Astrocyte (in vitro differentiated cells and primary cell): ENCODE data around the gene NPTX1. TPM values are rescaled to one million over a fixed set of nuclear protein-coding genes. Genes with fewer than 3 reads are reported as not detected.
"Not testable (repeated sequence)": the region's sequence is repeated elsewhere in the genome, so short reads cannot be mapped to it uniquely, and the experiment has no call there.

Experiments used
- DNase-seq: peaks from one replicate; pipeline ENCODE4 v3.0.0-alpha.2; 2010; ENCODE audit warnings: low read depth
- FAIRE-seq: peaks from 2 replicates; lab custom pipeline; 2011; peaks lifted over from hg19 to GRCh38; lab: Jason Lieb, UNC
- H2AFZ ChIP-seq: 2 replicates; pipeline ENCODE4 v1.6.0; 2012; ENCODE audit warnings: low read depth, low read length, inconsistent platforms
- H3K27ac ChIP-seq: 2 replicates; pipeline ENCODE4 v1.5.1; 2011; ENCODE audit warnings: low read depth, low read length, inconsistent platforms
- H3K27me3 ChIP-seq: 2 replicates; pipeline ENCODE4 v1.6.0; 2011; ENCODE audit warnings: low read length, inconsistent platforms; ENCODE audit not compliant: insufficient read depth
- H3K36me3 ChIP-seq: 2 replicates; pipeline ENCODE4 v1.5.1; 2011; ENCODE audit warnings: low read length, inconsistent platforms; ENCODE audit not compliant: insufficient read depth
- H3K4me1 ChIP-seq: 2 replicates; pipeline ENCODE4 v1.5.1; 2011; ENCODE audit warnings: low read length, inconsistent platforms; ENCODE audit not compliant: insufficient read depth
- H3K4me2 ChIP-seq: 2 replicates; pipeline ENCODE4 v1.6.0; 2012; ENCODE audit warnings: low read length, inconsistent platforms
- H3K4me3 ChIP-seq: 2 replicates; pipeline ENCODE4 v1.5.1; 2011; ENCODE audit warnings: low read depth, mild to moderate bottlenecking, low read length, inconsistent platforms; ENCODE audit not compliant: insufficient read depth
- H3K79me2 ChIP-seq: 2 replicates; pipeline ENCODE4 v1.6.0; 2012; ENCODE audit warnings: mild to moderate bottlenecking, low read length, inconsistent platforms; ENCODE audit not compliant: insufficient read depth
- H3K9ac ChIP-seq: 2 replicates; pipeline ENCODE4 v1.6.0; 2012; ENCODE audit warnings: mild to moderate bottlenecking, low read length, inconsistent platforms
- H3K9me3 ChIP-seq: 2 replicates; pipeline ENCODE4 v1.5.1; 2012; ENCODE audit warnings: low read depth, mild to moderate bottlenecking, low read length, inconsistent platforms; ENCODE audit not compliant: insufficient read depth
- H4K20me1 ChIP-seq: 2 replicates; pipeline ENCODE4 v1.6.0; 2012; ENCODE audit warnings: low read length, inconsistent platforms; ENCODE audit not compliant: insufficient read depth
- H3K27ac Mint-ChIP-seq: one replicate; pipeline ENCODE4 v1.8.0; 2021; ENCODE audit warnings: mild to moderate bottlenecking, mixed read lengths; ENCODE audit not compliant: unreplicated experiment
- H3K27me3 Mint-ChIP-seq: one replicate; pipeline ENCODE4 v1.8.0; 2021; ENCODE audit warnings: low read depth, mixed read lengths; ENCODE audit not compliant: unreplicated experiment
- H3K36me3 Mint-ChIP-seq: one replicate; pipeline ENCODE4 v1.8.0; 2021; ENCODE audit warnings: low read depth, mixed read lengths; ENCODE audit not compliant: unreplicated experiment
- H3K4me1 Mint-ChIP-seq: one replicate; pipeline ENCODE4 v1.8.0; 2021; ENCODE audit warnings: low read depth, mixed read lengths; ENCODE audit not compliant: unreplicated experiment
- H3K4me3 Mint-ChIP-seq: one replicate; pipeline ENCODE4 v1.8.0; 2021; ENCODE audit warnings: mild to moderate bottlenecking, moderate library complexity, mixed read lengths; ENCODE audit not compliant: unreplicated experiment
- H3K9me3 Mint-ChIP-seq: one replicate; pipeline ENCODE4 v1.8.0; 2021; ENCODE audit warnings: mild to moderate bottlenecking, mixed read lengths; ENCODE audit not compliant: unreplicated experiment
- EZH2 ChIP-seq: IDR thresholded peaks from 2 replicates; pipeline ENCODE4 v1.6.1; 2012; ENCODE audit warnings: mild to moderate bottlenecking, low read length, inconsistent platforms; ENCODE audit not compliant: insufficient read depth
- total RNA-seq: library from RNA; stranded (reverse); gene quantifications from 2 replicates; pipeline ENCODE4 v1.2.1, GENCODE V29; 2021
- TF ChIP-seq, protein P1 (sequence below): IDR thresholded peaks from 2 replicates; pipeline ENCODE4 v1.5.1; 2011; ENCODE audit warnings: low read depth, mild to moderate bottlenecking, inconsistent platforms, low read length, moderate library complexity; ENCODE audit not compliant: insufficient read depth

The NPTX1 gene
- total RNA-seq, 1 donor from 2014 or later = 0.43 TPM

DNA sequence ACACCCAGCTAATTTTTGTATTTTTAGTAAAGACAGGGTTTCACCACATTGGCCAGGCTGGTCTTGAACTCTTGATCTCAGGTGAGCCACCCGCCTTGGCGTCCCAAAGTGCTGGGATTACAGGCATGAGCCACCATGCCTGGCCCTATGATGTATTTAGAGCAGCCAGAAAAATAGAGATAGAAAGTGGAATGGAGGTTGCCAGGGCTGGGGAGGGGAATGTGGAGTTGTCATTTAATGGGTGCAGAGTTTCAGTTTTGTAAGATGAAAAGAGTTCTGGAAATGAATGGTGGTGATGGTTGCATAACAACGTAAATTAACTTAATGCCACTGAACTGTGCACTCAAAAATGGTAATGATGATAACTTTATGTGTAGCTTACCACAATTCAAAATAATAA lies 31.6 kb upstream of the NPTX1 start:
- FAIRE-seq = no peak

DNA sequence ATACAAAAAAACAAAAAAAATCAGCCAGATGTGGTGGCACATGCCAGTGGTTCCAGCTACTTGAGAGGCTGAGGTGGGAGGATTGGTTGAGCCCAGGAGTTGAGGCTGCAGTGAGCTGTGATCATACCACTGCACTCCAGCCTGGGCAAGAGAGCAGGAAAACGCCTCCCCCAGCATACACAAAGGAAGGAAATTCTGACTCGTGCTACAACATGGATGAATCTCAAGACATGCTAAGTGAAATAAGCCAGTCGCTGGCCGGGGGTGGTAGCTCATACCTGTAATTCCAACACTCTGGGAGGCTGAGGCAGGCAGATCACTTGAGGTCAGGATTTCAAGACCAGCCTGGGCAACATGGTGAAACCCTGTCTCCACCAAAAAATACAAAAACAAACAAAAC lies 30.8 kb upstream of the NPTX1 start:
- not testable (repeated sequence) for H3K79me2 ChIP-seq, H3K27me3 Mint-ChIP-seq, FAIRE-seq, DNase-seq, H3K4me2 ChIP-seq, H3K36me3 Mint-ChIP-seq, H3K27ac ChIP-seq, H3K4me3 ChIP-seq, H3K9me3 ChIP-seq, H2AFZ ChIP-seq, H3K27me3 ChIP-seq, H3K4me1 Mint-ChIP-seq, H3K36me3 ChIP-seq, H3K9me3 Mint-ChIP-seq, H3K4me3 Mint-ChIP-seq, H4K20me1 ChIP-seq, H3K9ac ChIP-seq, H3K27ac Mint-ChIP-seq
- H3K4me1 ChIP-seq = peaks cover 19% of the 10 kb centered on the region

More for the DNA sequence above, 31.6 kb upstream of the NPTX1 start:
- Histone ChIP-seq H3K9ac (no peak overlapping the region), H3K79me2 (no peaks in the 10 kb centered on the region), H3K4me1 (peaks cover 21% of the 10 kb centered on the region), H4K20me1 (no peaks in the 10 kb centered on the region), H3K36me3 (no peaks in the 10 kb centered on the region), H3K4me3 (no peak overlapping the region), H3K4me2 (no peak overlapping the region), H2AFZ (no peak overlapping the region), H3K27me3 (peaks cover 5% of the 10 kb centered on the region), H3K27ac (no peak overlapping the region), H3K9me3 (no peaks in the 10 kb centered on the region)
- Mint-ChIP-seq H3K27ac (no peak overlapping the region), H3K36me3 (no peaks in the 10 kb centered on the region), H3K9me3 (no peaks in the 10 kb centered on the region), H3K4me3 (no peak overlapping the region), H3K27me3 (peaks cover 4% of the 10 kb centered on the region), H3K4me1 (peaks cover 8% of the 10 kb centered on the region)
- no peak for DNase-seq
- no peak for TF ChIP-seq EZH2
- TF ChIP-seq, protein P1, sequence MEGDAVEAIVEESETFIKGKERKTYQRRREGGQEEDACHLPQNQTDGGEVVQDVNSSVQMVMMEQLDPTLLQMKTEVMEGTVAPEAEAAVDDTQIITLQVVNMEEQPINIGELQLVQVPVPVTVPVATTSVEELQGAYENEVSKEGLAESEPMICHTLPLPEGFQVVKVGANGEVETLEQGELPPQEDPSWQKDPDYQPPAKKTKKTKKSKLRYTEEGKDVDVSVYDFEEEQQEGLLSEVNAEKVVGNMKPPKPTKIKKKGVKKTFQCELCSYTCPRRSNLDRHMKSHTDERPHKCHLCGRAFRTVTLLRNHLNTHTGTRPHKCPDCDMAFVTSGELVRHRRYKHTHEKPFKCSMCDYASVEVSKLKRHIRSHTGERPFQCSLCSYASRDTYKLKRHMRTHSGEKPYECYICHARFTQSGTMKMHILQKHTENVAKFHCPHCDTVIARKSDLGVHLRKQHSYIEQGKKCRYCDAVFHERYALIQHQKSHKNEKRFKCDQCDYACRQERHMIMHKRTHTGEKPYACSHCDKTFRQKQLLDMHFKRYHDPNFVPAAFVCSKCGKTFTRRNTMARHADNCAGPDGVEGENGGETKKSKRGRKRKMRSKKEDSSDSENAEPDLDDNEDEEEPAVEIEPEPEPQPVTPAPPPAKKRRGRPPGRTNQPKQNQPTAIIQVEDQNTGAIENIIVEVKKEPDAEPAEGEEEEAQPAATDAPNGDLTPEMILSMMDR = no peak

DNA sequence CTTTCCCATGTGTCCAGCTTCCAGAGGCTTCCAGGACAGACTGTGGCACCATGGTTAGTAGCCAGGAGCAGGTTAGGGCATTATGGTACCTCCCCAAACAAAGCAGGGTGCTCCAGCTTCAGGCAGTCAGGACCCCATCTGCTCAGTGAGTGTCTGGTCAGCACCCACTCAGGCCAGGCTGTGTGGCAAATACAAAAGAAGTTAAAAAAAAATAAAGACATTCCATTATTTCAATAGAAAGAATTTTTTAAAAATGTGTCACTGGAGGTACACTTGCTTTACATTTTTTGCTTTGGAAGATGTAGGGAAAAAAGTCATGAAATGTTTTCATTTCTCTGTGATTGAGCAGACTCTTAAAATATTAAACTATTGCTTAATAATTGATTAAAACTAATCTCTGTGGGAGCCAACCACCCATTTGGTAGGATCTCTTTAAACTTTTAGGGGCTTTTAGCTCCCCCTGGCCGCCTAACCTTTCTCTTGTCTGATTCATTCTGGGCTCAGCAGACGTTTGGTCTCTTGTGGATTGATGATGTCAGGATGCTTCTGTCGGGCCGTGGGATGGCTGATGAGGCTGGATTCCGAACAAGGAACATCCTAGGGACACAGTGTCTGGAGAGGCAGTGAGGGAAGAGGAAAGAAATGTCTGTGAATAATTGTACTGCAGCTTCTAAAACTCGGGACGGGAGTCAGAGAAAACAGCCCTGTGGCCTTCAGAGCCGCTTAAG lies 28.4 kb upstream of the NPTX1 start:
- peak overlapping the region; percentile 14 for H2AFZ ChIP-seq
- Mint-ChIP-seq H3K9me3 (no peaks in the 10 kb centered on the region), H3K27ac (peak overlapping the region; percentile 83), H3K4me1 (peaks cover 13% of the 10 kb centered on the region), H3K36me3 (no peaks in the 10 kb centered on the region), H3K4me3 (no peak overlapping the region), H3K27me3 (peaks cover 10% of the 10 kb centered on the region)
- FAIRE-seq = peak; percentile 77
- TF ChIP-seq, protein P1 = no peak
- no peak for TF ChIP-seq EZH2
- H4K20me1 ChIP-seq = no peaks in the 10 kb centered on the region
- H3K9me3 ChIP-seq = no peaks in the 10 kb centered on the region
- H3K27me3 ChIP-seq = peaks cover 2% of the 10 kb centered on the region
- peak overlapping the region; percentile 52 for H3K4me2 ChIP-seq
- peak overlapping the region; percentile 62 for H3K27ac ChIP-seq
- peak; percentile 82 for DNase-seq
- H3K4me3 ChIP-seq = no peak overlapping the region
- H3K9ac ChIP-seq = peak overlapping the region; percentile 62
- peaks cover 23% of the 10 kb centered on the region for H3K4me1 ChIP-seq
- no peaks in the 10 kb centered on the region for H3K79me2 ChIP-seq
- H3K36me3 ChIP-seq = no peaks in the 10 kb centered on the region
